Measurements from ENCODE around the gene TRRAP.

TRRAP gene

DNA sequence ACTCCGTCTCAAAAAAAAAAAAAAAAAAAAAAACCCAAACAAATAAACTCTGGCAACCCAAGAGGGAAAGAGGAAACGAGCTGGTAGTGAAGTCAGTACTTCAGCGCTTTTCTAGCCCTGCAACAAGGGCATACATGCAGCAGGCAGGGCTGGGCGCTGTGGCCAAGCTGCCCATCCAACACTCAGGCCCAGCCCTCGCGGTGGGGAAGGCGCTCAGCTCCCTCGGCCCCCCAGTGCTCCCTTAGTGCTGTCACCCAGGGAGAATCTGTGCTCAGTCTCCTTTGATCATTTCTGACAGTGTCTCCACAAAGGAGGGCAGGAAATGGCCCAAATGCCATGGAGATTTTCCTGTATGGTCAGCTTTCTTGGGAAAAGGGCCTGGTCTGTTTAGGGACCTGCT lies 168.4 kb downstream of the TRRAP start:
- Histone ChIP-seq H3K4me3 (replicated peaks; ENCODE audit: insufficient read depth, low read length) (no peak overlapping the region), H3K27ac (replicated peaks) (no peak overlapping the region), H3K27me3 (ENCODE audit: insufficient read depth, poor library complexity, severe bottlenecking) (no peaks in the 10 kb centered on the region)
- TF ChIP-seq GABPA (IDR thresholded peaks at IDR 0.05; ENCODE audit: low read depth) (no peak), POLR2AphosphoS5 (IDR thresholded peaks at IDR 0.05; ENCODE audit: low read depth) (no peak), REST (IDR thresholded peaks at IDR 0.05; ENCODE audit: insufficient replicate concordance, low read depth) (no peak), SPI1 (IDR thresholded peaks at IDR 0.05; ENCODE audit: borderline replicate concordance, low read depth) (no peak)
- TF ChIP-seq, protein P1, sequence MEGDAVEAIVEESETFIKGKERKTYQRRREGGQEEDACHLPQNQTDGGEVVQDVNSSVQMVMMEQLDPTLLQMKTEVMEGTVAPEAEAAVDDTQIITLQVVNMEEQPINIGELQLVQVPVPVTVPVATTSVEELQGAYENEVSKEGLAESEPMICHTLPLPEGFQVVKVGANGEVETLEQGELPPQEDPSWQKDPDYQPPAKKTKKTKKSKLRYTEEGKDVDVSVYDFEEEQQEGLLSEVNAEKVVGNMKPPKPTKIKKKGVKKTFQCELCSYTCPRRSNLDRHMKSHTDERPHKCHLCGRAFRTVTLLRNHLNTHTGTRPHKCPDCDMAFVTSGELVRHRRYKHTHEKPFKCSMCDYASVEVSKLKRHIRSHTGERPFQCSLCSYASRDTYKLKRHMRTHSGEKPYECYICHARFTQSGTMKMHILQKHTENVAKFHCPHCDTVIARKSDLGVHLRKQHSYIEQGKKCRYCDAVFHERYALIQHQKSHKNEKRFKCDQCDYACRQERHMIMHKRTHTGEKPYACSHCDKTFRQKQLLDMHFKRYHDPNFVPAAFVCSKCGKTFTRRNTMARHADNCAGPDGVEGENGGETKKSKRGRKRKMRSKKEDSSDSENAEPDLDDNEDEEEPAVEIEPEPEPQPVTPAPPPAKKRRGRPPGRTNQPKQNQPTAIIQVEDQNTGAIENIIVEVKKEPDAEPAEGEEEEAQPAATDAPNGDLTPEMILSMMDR (IDR thresholded peaks at IDR 0.05; ENCODE audit: insufficient read depth, low read length), result no peak
- no peak for DNase-seq (ENCODE audit: low read depth in 1 of 2, low spot score in 1 of 2)

DNA sequence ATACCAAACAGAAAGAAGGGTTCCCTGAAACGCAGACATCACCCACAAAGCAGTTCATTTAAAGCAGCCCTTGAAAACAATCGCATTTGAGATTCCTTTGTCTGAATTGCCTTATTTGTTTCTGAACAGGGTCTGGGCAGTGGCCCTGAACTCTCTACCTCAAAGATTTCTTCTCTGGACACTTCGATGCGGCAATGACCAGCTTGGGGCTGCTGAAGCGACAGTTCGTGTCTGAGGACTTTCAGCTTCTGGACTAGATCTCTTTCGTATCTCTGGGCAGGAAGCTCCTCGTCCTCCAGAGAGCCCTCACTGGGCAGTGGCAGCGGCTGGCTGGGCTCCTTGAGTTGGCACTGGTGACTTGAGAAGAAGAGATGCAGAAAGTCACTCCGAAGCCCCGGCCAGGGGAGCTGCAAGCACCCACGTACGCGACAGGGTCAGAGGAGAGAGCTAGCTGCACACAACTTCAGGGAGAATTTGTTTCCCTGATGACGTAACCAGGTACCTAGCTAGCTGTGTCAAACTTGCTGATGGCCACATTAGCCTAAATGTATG lies 169.3 kb downstream of the TRRAP start:
- no peak overlapping the region for H3K4me3 ChIP-seq (replicated peaks; ENCODE audit: insufficient read depth, low read length)
- no peak overlapping the region for H3K27ac ChIP-seq (replicated peaks)
- no peak for TF ChIP-seq SPI1 (IDR thresholded peaks at IDR 0.05; ENCODE audit: borderline replicate concordance, low read depth)
- no peak for TF ChIP-seq REST (IDR thresholded peaks at IDR 0.05; ENCODE audit: insufficient replicate concordance, low read depth)
- TF ChIP-seq GABPA (IDR thresholded peaks at IDR 0.05; ENCODE audit: low read depth), result no peak
- TF ChIP-seq POLR2AphosphoS5 (IDR thresholded peaks at IDR 0.05; ENCODE audit: low read depth), result no peak
- TF ChIP-seq, protein P1 (IDR thresholded peaks at IDR 0.05; ENCODE audit: insufficient read depth, low read length), result no peak
- no peak for DNase-seq (ENCODE audit: low read depth in 1 of 2, low spot score in 1 of 2)
- H3K27me3 ChIP-seq (ENCODE audit: insufficient read depth, poor library complexity, severe bottlenecking), result no peaks in the 10 kb centered on the region

DNA sequence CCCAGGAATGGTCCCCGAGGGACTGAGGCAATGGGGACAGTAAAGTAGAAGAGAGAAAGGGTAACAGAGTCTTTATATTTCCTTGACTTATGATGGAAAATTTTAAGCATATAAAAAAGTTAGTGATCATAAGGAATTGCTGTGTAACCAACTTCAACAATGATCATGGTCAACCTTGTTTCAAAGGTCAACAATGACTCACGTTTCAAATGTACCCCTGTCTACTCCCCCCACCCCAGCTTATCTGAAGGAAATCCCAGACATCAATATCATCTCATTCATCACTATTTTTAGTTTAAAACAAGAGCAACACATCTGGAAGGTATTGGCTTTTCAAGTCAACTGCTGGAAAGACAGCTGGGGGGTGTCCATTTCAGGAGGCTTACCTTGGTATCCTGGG lies 172.6 kb downstream of the TRRAP start:
- DNase-seq (ENCODE audit: low read depth in 1 of 2, low spot score in 1 of 2), result no peak
- Histone ChIP-seq H3K4me3 (replicated peaks; ENCODE audit: insufficient read depth, low read length) (no peak overlapping the region), H3K27me3 (ENCODE audit: insufficient read depth, poor library complexity, severe bottlenecking) (no peaks in the 10 kb centered on the region), H3K27ac (replicated peaks) (no peak overlapping the region)
- TF ChIP-seq SPI1 (IDR thresholded peaks at IDR 0.05; ENCODE audit: borderline replicate concordance, low read depth) (no peak), REST (IDR thresholded peaks at IDR 0.05; ENCODE audit: insufficient replicate concordance, low read depth) (no peak), POLR2AphosphoS5 (IDR thresholded peaks at IDR 0.05; ENCODE audit: low read depth) (no peak), GABPA (IDR thresholded peaks at IDR 0.05; ENCODE audit: low read depth) (no peak)
- TF ChIP-seq, protein P1 (IDR thresholded peaks at IDR 0.05; ENCODE audit: insufficient read depth, low read length), result no peak
